Mammary epithelial cell (primary cell): Measurements from ENCODE around the gene CPED1.

ENCODE experiments used
- CTCF ChIP-seq, 2 donors: IDR thresholded peaks in 1 of 2; conservative IDR thresholded peaks in 1 of 2; 2 replicates each; pipeline ENCODE4 v1.5.1; 2011 to 2012; ENCODE audit warnings: inconsistent platforms in 2 of 2, low read length in 2 of 2, mild to moderate bottlenecking in 2 of 2, control low read depth in 1 of 2, low read depth in 1 of 2; ENCODE audit not compliant: insufficient read depth in 1 of 2; ENCODE audit errors: extremely low read depth in 1 of 2
- EZH2 ChIP-seq: IDR thresholded peaks from 2 replicates; pipeline ENCODE4 v1.6.1; 2012; ENCODE audit warnings: low read length, inconsistent platforms, borderline replicate concordance

GRCh38 chr7:120996333-120996987 lies 7.9 kb downstream of the CPED1 start:
- no peak for TF ChIP-seq CTCF (conservative IDR thresholded peaks at IDR 0.05 in 1 of 2, IDR thresholded peaks at IDR 0.05 in 1 of 2; ENCODE audit: extremely low read depth in 1 of 2, insufficient read depth in 1 of 2, low read depth in 1 of 2, low read length in 2 of 2)
- TF ChIP-seq EZH2: no peak
